ENCODE measurements around the gene DRD4. TPM values are rescaled to one million over a fixed set of nuclear protein-coding genes. Genes with fewer than 3 reads are reported as not detected.

Gene DRD4
- total and polyA plus RNA-seq, 2 of the 8 experiments (the other 6 are each of a cell fraction or from before 2014, with no cell fraction given): 3.4 to 4.9 TPM

GRCh38 chr11:660281-660680 lies 23.2 kb downstream of the DRD4 start:
- H3K9me3 ChIP-seq (ENCODE audit: insufficient read depth in 2 of 2, low read depth in 1 of 2, low read length in 1 of 2): peaks cover 0 to 4% of the 10 kb centered on the region in 2 experiments; a peak in 1 of 4 replicates
- no peak overlapping the region for H3K4me3 ChIP-seq (ENCODE audit: extremely low read depth in 1 of 4, insufficient read depth in 2 of 4, low read depth in 3 of 4, low read length in 4 of 4)
- no peak for DNase-seq (ENCODE audit: low read depth in 1 of 2, low spot score in 2 of 2)
- H3K79me2 ChIP-seq (ENCODE audit: control insufficient read depth in 1 of 2, insufficient read depth in 2 of 2, low read length in 2 of 2): no peaks in the 10 kb centered on the region; a peak in 1 of 4 replicates
- H2BK15ac ChIP-seq (ENCODE audit: low read length): no peak overlapping the region
- peaks cover 5 to 8% of the 10 kb centered on the region in 2 experiments for H4K20me1 ChIP-seq (replicated peaks in 1 of 2; ENCODE audit: control insufficient read depth in 1 of 2, insufficient read depth in 2 of 2, low read length in 2 of 2)
- no peak overlapping the region for H2BK12ac ChIP-seq (ENCODE audit: low read depth, low read length)
- H3K27me3 ChIP-seq (replicated peaks in 1 of 4; ENCODE audit: control insufficient read depth in 3 of 4, extremely low read depth in 1 of 4, insufficient read depth in 3 of 4, low read length in 3 of 4): no peaks in the 10 kb centered on the region
- no peaks in the 10 kb centered on the region for H3K23me2 ChIP-seq (ENCODE audit: low read depth, low read length)
- no peak overlapping the region for H2BK5ac ChIP-seq (ENCODE audit: low read depth, low read length)
- H3K4me1 ChIP-seq (replicated peaks in 1 of 4; ENCODE audit: control insufficient read depth in 3 of 4, insufficient read depth in 4 of 4, low read length in 3 of 4): no peaks in the 10 kb centered on the region
- H3K18ac ChIP-seq (ENCODE audit: extremely low read depth, low read length): no peak overlapping the region
- H4K5ac ChIP-seq (ENCODE audit: insufficient read length, low read depth, low read length): no peak overlapping the region
- no peak overlapping the region for H4K91ac ChIP-seq (replicated peaks; ENCODE audit: insufficient read length, low read length)
- POLR2A ChIA-PET (ENCODE audit: partially characterized antibody): interaction anchor here (0.8 to 1.1 kb wide), 2 partner anchors 9 to 22 kb away, joined by 3 read pairs; no protein-coding TSS in a partner anchor
- FAIRE-seq: no peak
- no peak overlapping the region for H3K4me2 ChIP-seq (ENCODE audit: insufficient read depth in 1 of 2, low read depth in 2 of 2, low read length in 2 of 2)
- H2AFZ ChIP-seq (ENCODE audit: low read length): no peak overlapping the region
- no peak overlapping the region for H4K8ac ChIP-seq (ENCODE audit: extremely low read depth, insufficient read depth, low read length)
- H3K79me1 ChIP-seq (ENCODE audit: low read depth, low read length): no peaks in the 10 kb centered on the region; the same call in 1 of the 2 replicates
- no peak overlapping the region for H3K23ac ChIP-seq (ENCODE audit: insufficient read length)
- H3K36me3 ChIP-seq (ENCODE audit: control insufficient read depth in 2 of 4, insufficient read depth in 4 of 4, low read length in 3 of 4): peaks cover 2 to 16% (median 2%) of the 10 kb centered on the region in 4 experiments; a peak in 4 of 8 replicates
- no peak overlapping the region for H3K9ac ChIP-seq (replicated peaks in 1 of 4; ENCODE audit: extremely low read depth in 1 of 4, low read depth in 3 of 4, low read length in 3 of 4)
- no peak overlapping the region for H3K4ac ChIP-seq (replicated peaks; ENCODE audit: insufficient read length, low read depth, low read length)
- H2BK20ac ChIP-seq (ENCODE audit: low read length): no peak overlapping the region
- no peak overlapping the region for H3K14ac ChIP-seq (ENCODE audit: insufficient read length)
- WGBS, 2 experiments (ENCODE audit: extremely low coverage in 1 of 2, insufficient coverage in 1 of 2, insufficient read length in 1 of 2, insufficient replicate concordance in 2 of 2, low coverage in 1 of 2, low lambda C conversion rate in 2 of 2, missing lambda C conversion rate in 1 of 2): 94% methylated on average over 13 of the region's 19 CpGs; no CpG with 5 or more reads in 1 of the 2 experiments
- no peak overlapping the region for H2AK5ac ChIP-seq (ENCODE audit: low read depth, low read length)
- CTCF ChIA-PET (ENCODE audit: partially characterized antibody): interaction anchor here (0.7 to 4.1 kb wide), 10 partner anchors 13 to 115 kb away, joined by 3 to 24 read pairs (median 4); no protein-coding TSS in a partner anchor
- no peak overlapping the region for H2BK120ac ChIP-seq (replicated peaks; ENCODE audit: low read depth, low read length)
- H3K27ac ChIP-seq (ENCODE audit: low read depth, low read length): no peak overlapping the region
- no peak overlapping the region for H3K56ac ChIP-seq (replicated peaks; ENCODE audit: insufficient read length, low read depth, low read length)
- TF ChIP-seq EGR1 (IDR thresholded peaks at IDR 0.05; ENCODE audit: borderline replicate concordance, low read depth, low read length) (no peak), SP1 (IDR thresholded peaks at IDR 0.05; ENCODE audit: low read depth, low read length) (no peak), NRF1 (IDR thresholded peaks at IDR 0.05; ENCODE audit: low read depth, low read length) (no peak), NANOG (IDR thresholded peaks at IDR 0.05; ENCODE audit: insufficient read depth, low read depth, low read length, poor library complexity, severe bottlenecking) (no peak), BRCA1 (IDR thresholded peaks at IDR 0.05; ENCODE audit: low read depth, low read length) (no peak), SRF (IDR thresholded peaks at IDR 0.05; ENCODE audit: low read depth, low read length) (no peak), EP300 (IDR thresholded peaks at IDR 0.05; ENCODE audit: borderline replicate concordance in 1 of 2, low read depth in 2 of 2, low read length in 2 of 2) (no peak), SIN3A (conservative IDR thresholded peaks at IDR 0.05 in 1 of 2, IDR thresholded peaks at IDR 0.05 in 1 of 2; ENCODE audit: low read depth in 1 of 2, low read length in 2 of 2) (no peak), ASH2L (IDR thresholded peaks at IDR 0.05; ENCODE audit: low read length) (no peak), EZH2 (IDR thresholded peaks at IDR 0.05; ENCODE audit: low read depth, low read length, severe bottlenecking) (no peak), TEAD4 (IDR thresholded peaks at IDR 0.05; ENCODE audit: low read depth, low read length) (no peak), ATF2 (IDR thresholded peaks at IDR 0.05; ENCODE audit: low read length) (no peak)

All from H1 (cell line).